ENCODE measurements around the gene TPBGL. TPM values are rescaled to one million over a fixed set of nuclear protein-coding genes. Genes with fewer than 3 reads are reported as not detected.

Gene TPBGL
- total RNA-seq, 3 donors from 2014 or later: 0.33 TPM; not detected in 2

DNA sequence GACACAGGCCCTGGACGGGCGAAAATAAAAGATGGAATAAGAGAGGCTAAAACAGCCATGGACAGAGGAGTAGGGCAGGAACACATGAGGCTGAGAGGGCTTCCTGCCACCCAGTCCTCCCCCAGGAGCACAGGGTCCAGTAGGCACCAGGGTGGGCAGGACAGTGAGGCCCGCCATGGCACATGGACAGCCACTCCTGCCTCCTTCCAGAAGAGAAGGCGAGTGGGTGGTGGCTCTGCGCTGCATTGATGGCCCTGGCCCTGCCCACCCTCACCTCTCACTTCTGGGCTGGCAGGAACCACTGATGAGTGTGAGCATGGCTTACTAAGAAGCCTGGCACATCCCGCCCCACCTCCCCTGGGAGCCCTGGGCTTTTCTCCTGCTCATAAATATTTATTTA lies 51.2 kb downstream of the TPBGL start:
- intact Hi-C loops (cut with DNase I; ENCODE audit: low total_unique reads): no loop called here
- DNase-seq (ENCODE audit: low spot score in 2 of 2): no peak
- no peak overlapping the region for H3K27ac ChIP-seq
- H3K4me3 ChIP-seq: no peak overlapping the region
- peaks cover 0 to 3% of the 10 kb centered on the region in 2 donors for H3K4me1 ChIP-seq
- TF ChIP-seq POLR2A (IDR thresholded peaks at IDR 0.05) (no peak), POLR2AphosphoS5 (IDR thresholded peaks at IDR 0.05) (no peak)
- TF ChIP-seq, protein P1, sequence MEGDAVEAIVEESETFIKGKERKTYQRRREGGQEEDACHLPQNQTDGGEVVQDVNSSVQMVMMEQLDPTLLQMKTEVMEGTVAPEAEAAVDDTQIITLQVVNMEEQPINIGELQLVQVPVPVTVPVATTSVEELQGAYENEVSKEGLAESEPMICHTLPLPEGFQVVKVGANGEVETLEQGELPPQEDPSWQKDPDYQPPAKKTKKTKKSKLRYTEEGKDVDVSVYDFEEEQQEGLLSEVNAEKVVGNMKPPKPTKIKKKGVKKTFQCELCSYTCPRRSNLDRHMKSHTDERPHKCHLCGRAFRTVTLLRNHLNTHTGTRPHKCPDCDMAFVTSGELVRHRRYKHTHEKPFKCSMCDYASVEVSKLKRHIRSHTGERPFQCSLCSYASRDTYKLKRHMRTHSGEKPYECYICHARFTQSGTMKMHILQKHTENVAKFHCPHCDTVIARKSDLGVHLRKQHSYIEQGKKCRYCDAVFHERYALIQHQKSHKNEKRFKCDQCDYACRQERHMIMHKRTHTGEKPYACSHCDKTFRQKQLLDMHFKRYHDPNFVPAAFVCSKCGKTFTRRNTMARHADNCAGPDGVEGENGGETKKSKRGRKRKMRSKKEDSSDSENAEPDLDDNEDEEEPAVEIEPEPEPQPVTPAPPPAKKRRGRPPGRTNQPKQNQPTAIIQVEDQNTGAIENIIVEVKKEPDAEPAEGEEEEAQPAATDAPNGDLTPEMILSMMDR (IDR thresholded peaks at IDR 0.05): no peak
- H3K9me3 ChIP-seq: no peaks in the 10 kb centered on the region
- H3K36me3 ChIP-seq: no peaks in the 10 kb centered on the region
- H3K27me3 ChIP-seq: no peaks in the 10 kb centered on the region

DNA sequence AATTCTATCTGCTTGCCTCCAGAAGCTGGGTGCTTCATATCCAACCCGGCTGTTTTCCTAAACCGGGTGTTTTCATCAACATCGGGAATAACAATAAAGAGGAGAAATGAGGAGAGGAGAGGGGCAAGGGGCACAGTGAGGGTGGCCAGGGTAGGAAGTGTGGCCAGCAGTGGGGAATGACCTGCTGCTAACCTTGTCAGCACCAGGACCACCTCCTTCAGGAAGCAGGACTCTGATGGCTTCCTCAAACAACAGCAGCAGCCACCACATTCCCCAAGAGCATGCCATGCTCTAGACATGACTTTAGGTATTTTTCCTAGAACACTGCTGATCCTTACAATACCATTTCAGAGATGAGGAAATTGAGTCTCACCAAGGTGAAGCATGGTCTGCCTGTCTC lies 52.4 kb downstream of the TPBGL start:
- no peaks in the 10 kb centered on the region for H3K36me3 ChIP-seq
- intact Hi-C loops (cut with DNase I; ENCODE audit: low total_unique reads): no loop called here
- no peak overlapping the region for H3K4me3 ChIP-seq
- no peak for DNase-seq (ENCODE audit: low spot score in 2 of 2)
- H3K27ac ChIP-seq: no peak overlapping the region
- TF ChIP-seq POLR2A (IDR thresholded peaks at IDR 0.05): no peak
- no peak for TF ChIP-seq POLR2AphosphoS5 (IDR thresholded peaks at IDR 0.05)
- TF ChIP-seq, protein P1 (IDR thresholded peaks at IDR 0.05): no peak
- no peaks in the 10 kb centered on the region for H3K9me3 ChIP-seq
- H3K27me3 ChIP-seq: no peaks in the 10 kb centered on the region
- peaks cover 0 to 3% of the 10 kb centered on the region in 2 donors for H3K4me1 ChIP-seq

Other genes with a start within 250 kb of the TPBGL start
- not detected for gene OR2AT4, start 143.9 kb upstream of the TPBGL start, total RNA-seq
- 10 to 100 TPM; 23.9 to 86.9 (median 32.3) TPM for gene SLCO2B1, start 89.7 kb upstream of the TPBGL start, total RNA-seq
- gene ARRB1, start 110.9 kb downstream of the TPBGL start, total RNA-seq: 10 to 100 TPM; 31.2 to 64.0 (median 42.3) TPM
- 1,000 to 10,000 TPM; 1,024 to 2,406 (median 1,978) TPM for gene RPS3, start 158.7 kb downstream of the TPBGL start, total RNA-seq
- 1 to 10 TPM; 1.6 to 2.7 (median 2.6) TPM for gene KLHL35, start 192.4 kb downstream of the TPBGL start, total RNA-seq